Cardiac fibroblast (primary cell): Measurements from ENCODE around the gene MBL2.

Experiments used
- DNase-seq, 2 donors: peaks; one replicate each; pipeline versions ENCODE4 v3.0.0 to v3.0.0-alpha.2; 2010; ENCODE audit warnings: low read depth in 2 of 2
- H3K4me3 ChIP-seq, 2 donors: replicated peaks in 1 of 2; 1 replicate in 1 of 2; 2 replicates in 1 of 2; pipeline ENCODE4 v1.5.1; 2011; ENCODE audit warnings: low read depth in 2 of 2, low read length in 2 of 2, mild to moderate bottlenecking in 2 of 2, moderate library complexity in 1 of 2
- TF ChIP-seq, protein P1 (sequence below): IDR thresholded peaks from one replicate; pipeline ENCODE4 v1.5.1; 2011; ENCODE audit warnings: low read depth, mild to moderate bottlenecking, low read length, inconsistent platforms

MBL2 gene

GRCh38 chr10:52738951-52739350, 33.6 kb downstream of the MBL2 start:
- no peak for DNase-seq
- H3K4me3 ChIP-seq, result no peak overlapping the region
- TF ChIP-seq, protein P1, sequence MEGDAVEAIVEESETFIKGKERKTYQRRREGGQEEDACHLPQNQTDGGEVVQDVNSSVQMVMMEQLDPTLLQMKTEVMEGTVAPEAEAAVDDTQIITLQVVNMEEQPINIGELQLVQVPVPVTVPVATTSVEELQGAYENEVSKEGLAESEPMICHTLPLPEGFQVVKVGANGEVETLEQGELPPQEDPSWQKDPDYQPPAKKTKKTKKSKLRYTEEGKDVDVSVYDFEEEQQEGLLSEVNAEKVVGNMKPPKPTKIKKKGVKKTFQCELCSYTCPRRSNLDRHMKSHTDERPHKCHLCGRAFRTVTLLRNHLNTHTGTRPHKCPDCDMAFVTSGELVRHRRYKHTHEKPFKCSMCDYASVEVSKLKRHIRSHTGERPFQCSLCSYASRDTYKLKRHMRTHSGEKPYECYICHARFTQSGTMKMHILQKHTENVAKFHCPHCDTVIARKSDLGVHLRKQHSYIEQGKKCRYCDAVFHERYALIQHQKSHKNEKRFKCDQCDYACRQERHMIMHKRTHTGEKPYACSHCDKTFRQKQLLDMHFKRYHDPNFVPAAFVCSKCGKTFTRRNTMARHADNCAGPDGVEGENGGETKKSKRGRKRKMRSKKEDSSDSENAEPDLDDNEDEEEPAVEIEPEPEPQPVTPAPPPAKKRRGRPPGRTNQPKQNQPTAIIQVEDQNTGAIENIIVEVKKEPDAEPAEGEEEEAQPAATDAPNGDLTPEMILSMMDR, result no peak

- H3K4me3 ChIP-seq, result no peak overlapping the region
- peak; percentile 63 for DNase-seq
- TF ChIP-seq, protein P1, result peak; percentile 42
Observed at GRCh38 chr10:52729271-52730104, 43.1 kb downstream of the MBL2 start.

DNA sequence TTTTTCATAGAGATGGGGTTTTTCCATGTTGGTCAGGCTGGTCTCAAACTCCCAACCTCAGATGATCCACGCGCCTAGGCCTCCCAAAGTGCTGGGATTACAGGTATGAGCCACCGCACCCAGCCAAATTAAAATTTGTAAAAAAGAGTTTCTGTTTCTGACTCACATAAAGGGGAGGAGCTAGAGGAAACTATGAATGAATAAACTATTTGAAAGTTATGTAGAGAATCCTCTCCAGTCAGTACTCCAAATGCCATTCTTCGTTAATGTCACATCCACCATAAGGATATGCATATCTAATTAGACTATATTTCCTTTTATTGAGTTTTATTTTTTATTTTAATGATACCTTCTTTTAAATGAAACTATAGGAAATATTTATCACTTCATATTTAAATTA, 52.6 kb downstream of the MBL2 start:
- TF ChIP-seq, protein P1, result no peak
- no peak for DNase-seq
- no peak overlapping the region for H3K4me3 ChIP-seq
